ENCODE measurements around the gene COL27A1. TPM values are rescaled to one million over a fixed set of nuclear protein-coding genes. Genes with fewer than 3 reads are reported as not detected.

Gene COL27A1
- total RNA-seq, 1 donor from 2014 or later, result 6.4 TPM

DNA sequence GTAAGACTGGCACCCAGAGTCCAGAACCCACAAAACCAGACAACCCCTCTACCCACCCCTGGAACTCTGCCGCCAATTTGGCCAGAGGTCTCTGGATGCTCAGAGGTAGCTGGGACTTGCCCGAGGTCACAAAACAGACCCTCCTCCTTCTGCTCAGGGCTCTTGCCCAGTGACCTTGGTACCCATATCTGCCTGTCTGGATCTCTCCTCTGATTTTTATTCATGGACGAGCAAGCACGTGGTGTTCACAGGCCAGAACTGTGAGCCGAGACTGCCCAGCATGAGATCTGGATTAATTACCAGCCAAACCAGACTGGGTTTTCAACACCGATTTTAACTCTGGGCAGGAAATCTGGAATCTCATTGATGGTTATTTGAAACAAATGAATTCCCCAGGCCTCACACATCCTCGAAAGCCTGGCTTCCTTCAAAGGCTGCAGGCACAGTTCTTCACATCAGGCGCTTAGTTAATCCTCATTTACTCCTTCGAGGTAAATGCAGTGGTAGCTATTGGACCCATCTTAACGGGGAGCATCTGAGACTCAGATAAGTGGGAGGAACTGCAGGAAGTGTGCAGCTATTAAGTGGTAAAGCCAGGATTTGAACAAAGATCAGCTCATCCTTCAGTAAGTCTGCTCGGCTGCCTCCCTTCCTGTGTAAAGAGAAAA is 21.4 kb downstream of the COL27A1 start:
- Histone ChIP-seq H3K9me3 (replicated peaks) (no peaks in the 10 kb centered on the region), H3K36me3 (no peaks in the 10 kb centered on the region), H3K4me3 (no peak overlapping the region), H3K27me3 (ENCODE audit: low read depth) (no peaks in the 10 kb centered on the region), H3K27ac (replicated peaks) (peak overlapping the region; percentile 82), H3K4me1 (peaks cover 90% of the 10 kb centered on the region)
- intact Hi-C loops (cut with micrococcal nuclease), result no loop called here
- TF ChIP-seq, protein P1, sequence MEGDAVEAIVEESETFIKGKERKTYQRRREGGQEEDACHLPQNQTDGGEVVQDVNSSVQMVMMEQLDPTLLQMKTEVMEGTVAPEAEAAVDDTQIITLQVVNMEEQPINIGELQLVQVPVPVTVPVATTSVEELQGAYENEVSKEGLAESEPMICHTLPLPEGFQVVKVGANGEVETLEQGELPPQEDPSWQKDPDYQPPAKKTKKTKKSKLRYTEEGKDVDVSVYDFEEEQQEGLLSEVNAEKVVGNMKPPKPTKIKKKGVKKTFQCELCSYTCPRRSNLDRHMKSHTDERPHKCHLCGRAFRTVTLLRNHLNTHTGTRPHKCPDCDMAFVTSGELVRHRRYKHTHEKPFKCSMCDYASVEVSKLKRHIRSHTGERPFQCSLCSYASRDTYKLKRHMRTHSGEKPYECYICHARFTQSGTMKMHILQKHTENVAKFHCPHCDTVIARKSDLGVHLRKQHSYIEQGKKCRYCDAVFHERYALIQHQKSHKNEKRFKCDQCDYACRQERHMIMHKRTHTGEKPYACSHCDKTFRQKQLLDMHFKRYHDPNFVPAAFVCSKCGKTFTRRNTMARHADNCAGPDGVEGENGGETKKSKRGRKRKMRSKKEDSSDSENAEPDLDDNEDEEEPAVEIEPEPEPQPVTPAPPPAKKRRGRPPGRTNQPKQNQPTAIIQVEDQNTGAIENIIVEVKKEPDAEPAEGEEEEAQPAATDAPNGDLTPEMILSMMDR (IDR thresholded peaks at IDR 0.05; ENCODE audit: borderline replicate concordance), result no peak
- DNase-seq, result no peak

DNA sequence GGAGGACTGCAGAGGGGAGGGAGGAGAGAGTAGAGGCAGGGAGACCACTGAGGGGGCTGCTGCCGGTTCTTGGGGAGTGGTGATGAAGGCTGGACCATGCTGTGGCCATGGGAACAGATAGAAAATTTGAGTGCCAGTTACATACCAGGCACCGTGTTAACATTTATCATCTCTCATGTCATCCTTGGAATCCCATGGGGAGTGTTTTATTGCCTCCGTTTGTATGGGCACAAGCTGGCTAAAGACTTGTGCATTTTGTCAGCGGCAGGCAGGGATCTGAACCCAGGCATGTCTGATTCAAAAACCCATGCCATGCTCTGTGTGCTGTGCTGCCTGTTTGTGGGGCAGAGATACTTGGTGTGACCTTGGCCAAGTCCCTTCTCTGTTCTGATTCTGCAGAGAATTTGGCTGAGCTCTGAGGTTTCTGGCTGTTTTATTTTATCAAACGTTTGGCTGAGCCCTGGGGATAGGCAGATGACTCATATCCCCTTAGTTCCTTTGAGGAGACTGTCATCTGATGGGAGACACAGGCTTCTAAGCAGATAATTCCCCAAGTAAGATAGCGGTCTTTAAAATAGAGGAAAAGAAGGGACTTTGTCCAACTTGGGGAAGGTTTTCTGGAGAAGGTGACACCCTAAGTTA is 22.2 kb downstream of the COL27A1 start:
- intact Hi-C loops (cut with micrococcal nuclease), result no loop called here
- Histone ChIP-seq H3K4me1 (peaks cover 96% of the 10 kb centered on the region), H3K9me3 (replicated peaks) (no peaks in the 10 kb centered on the region), H3K36me3 (no peaks in the 10 kb centered on the region), H3K27me3 (ENCODE audit: low read depth) (no peaks in the 10 kb centered on the region), H3K27ac (replicated peaks) (peak overlapping the region; percentile 82), H3K4me3 (no peak overlapping the region)
- DNase-seq, result no peak
- TF ChIP-seq, protein P1 (IDR thresholded peaks at IDR 0.05; ENCODE audit: borderline replicate concordance), result no peak

DNA sequence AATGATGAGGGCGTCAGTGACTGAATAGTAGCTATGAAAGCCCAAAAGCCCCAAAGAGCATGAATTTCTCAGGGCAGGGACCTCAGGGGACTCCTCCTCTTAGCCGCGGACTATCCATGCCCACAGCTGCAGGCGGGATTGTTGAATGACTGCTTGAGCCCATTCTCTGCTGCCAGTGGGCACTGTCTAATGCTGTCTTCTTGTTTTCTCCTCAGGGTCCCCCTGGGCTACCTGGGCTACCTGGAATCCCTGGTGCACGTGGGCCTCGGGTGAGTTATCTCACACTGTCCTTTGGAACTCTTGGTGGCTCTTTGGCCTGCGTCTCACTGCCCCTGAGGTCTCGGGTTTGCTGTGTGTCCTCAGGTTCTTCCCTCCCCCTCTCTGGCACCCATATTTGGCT is 22.7 kb downstream of the COL27A1 start:
- Histone ChIP-seq H3K4me1 (peaks cover 96% of the 10 kb centered on the region), H3K27me3 (ENCODE audit: low read depth) (no peaks in the 10 kb centered on the region), H3K36me3 (no peaks in the 10 kb centered on the region), H3K9me3 (replicated peaks) (no peaks in the 10 kb centered on the region), H3K27ac (replicated peaks) (peak overlapping the region; percentile 82), H3K4me3 (no peak overlapping the region)
- no peak for DNase-seq
- intact Hi-C loops (cut with micrococcal nuclease), result no loop called here
- TF ChIP-seq, protein P1 (IDR thresholded peaks at IDR 0.05; ENCODE audit: borderline replicate concordance), result no peak

DNA sequence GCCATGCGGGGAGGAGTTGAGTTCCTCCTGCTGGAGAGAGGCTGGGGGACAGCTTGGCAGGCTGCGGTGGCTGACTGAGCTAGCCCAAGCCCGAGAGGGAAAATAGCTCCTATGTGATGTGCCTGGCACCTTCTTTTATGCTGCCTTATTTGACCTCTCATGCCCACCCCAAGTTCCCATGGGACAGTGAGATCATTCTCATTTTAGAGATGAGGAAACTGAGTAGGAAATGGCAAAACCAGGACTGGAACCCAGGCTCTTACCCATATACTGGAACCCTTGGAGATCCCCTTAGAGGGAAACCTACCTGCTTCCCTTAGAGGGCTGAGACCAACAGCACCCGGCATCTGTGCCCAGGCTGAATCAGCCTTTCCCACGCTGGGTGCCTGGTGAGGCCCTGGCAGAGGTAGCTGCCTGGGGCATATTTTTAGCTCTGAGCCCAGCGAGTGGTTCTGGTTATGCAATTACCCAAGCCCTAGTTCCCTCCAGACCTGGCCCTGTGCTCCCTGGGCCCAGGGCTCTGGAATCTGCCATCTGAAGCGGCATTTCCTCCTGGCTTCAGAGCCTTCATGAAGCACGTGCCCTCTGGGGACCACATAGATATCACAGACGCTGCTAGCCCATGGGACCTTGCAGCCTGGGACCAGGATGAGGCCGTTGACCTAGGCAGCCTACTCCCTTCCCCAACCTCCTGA is 23.6 kb downstream of the COL27A1 start:
- no peaks in the 10 kb centered on the region for H3K9me3 ChIP-seq (replicated peaks)
- DNase-seq, result peak; percentile 65
- TF ChIP-seq, protein P1 (IDR thresholded peaks at IDR 0.05; ENCODE audit: borderline replicate concordance), result no peak
- peak overlapping the region; percentile 82 for H3K27ac ChIP-seq (replicated peaks)
- peaks cover 98% of the 10 kb centered on the region for H3K4me1 ChIP-seq
- H3K4me3 ChIP-seq, result no peak overlapping the region
- intact Hi-C loops (cut with micrococcal nuclease), result no loop called here
- H3K27me3 ChIP-seq (ENCODE audit: low read depth), result no peaks in the 10 kb centered on the region
- H3K36me3 ChIP-seq, result no peaks in the 10 kb centered on the region

DNA sequence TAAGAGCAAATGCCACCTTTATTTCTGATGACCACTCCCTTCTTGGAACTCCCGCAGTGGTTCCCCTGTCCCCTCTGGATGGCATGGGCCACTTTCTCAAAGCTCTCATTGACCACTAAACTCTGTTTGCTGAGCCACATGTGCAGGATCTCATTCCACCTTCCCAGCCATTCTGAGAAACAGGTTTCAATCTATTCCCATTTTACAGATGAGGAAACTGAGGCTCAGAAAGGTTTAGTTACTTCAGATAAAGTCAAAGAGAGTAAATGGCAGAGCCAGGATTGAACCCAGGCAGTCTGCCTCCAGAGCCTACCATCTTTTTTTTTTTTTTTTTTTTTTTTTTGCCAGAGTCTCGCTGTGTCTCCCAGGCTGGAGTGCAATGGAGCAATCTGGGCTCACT is 24.2 kb downstream of the COL27A1 start:
- intact Hi-C loops (cut with micrococcal nuclease), result no loop called here
- Histone ChIP-seq H3K9me3 (replicated peaks) (no peaks in the 10 kb centered on the region), H3K4me1 (peaks cover 98% of the 10 kb centered on the region), H3K36me3 (no peaks in the 10 kb centered on the region), H3K4me3 (no peak overlapping the region), H3K27ac (replicated peaks) (peak overlapping the region; percentile 82), H3K27me3 (ENCODE audit: low read depth) (no peaks in the 10 kb centered on the region)
- TF ChIP-seq, protein P1 (IDR thresholded peaks at IDR 0.05; ENCODE audit: borderline replicate concordance), result no peak
- DNase-seq, result no peak
